ENCODE measurements around the gene ZNF319.
A peak's percentile ranks its signal among the peaks of the same experiment; 100 is the strongest.
"Not testable (repeated sequence)": the region's sequence is repeated elsewhere in the genome, so short reads cannot be mapped to it uniquely, and the experiment has no call there.

The ZNF319 gene

DNA sequence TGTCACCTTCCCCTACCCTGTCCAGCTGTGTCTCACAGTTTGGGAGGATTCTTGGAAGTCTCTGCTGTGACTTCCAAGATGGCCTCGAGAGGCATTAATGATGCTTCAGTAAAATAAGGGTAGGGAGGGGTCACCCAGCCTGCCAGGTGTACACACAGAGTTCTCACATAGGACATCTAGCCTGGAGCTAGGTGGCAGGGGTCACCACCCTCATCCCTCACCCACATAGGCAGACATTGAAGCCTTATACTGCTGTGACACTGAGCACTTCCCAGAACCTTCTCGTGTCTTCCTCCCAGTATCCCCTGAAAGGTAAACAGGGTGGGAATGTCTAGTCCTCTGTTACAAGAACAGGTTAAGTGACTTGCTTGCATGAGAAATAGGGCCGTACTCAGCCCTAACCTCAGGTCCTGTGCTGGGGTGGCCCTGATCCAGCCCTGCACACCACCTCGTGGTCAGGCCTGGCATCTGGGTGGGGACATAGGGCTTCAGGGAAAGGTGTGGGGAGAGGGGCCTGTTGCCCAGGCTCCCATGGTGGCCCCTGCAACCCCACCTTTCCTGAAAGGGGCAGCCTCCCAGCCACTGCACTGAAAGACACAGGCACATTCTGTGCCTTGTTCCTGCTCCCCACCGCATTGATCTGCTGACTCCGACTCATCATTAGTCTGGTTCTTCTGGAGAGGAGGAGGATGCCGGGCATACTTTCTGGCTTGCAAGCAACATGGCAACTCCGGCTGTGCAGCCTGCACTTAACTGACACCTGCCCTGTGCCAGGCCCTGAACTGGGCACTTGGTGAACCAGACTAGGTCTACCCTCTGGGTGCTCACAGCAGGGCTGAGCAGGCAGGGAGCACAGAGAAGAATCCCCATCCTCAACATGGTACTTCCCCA is 21.4 kb upstream of the ZNF319 start:
- DNase-seq (ENCODE audit: low read depth), result no peak

DNA sequence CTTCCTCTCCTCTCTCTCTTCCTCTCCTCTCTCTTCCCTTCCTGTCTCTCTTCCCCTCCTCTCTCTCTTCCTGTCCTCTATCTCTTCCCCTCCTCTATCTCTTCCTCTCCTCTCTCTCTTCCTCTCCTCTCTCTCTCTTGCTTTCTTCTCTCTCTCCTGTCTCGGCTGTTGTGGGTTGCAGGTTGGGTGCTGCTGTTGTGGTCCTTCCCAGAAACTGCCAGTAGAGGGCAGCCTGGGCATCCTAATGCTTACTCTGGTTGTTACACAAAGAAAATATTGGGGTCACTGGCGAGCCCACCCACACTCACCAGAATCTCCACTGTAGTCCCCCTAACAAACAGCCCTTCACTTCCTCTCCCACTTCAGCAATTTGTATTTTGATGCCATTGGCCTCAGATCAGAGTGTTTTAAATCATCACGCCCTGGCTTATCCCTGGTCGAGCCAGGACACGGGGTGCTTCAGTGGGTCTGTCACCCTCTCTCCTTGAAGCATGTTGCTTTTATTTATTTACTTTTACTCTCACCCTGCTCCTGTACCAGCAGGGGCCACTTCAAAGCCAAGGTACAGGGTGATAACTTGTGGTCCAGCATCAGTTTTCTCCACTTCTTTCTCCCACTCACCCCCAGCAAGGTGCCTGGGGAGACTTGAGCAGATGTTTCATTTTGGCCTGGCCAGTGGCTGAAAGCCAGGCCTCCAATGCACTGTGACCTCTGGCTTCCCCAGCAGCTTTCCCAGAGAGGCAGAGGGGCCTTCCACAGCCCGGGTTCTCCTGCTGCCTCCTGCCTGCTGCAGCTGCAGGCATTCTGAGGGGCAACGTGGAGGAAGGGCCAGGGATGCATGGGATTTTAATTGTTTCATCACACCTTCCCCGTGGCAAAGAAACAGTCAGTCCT is 20.4 kb upstream of the ZNF319 start:
- DNase-seq (ENCODE audit: low read depth), result peak; percentile 40

DNA sequence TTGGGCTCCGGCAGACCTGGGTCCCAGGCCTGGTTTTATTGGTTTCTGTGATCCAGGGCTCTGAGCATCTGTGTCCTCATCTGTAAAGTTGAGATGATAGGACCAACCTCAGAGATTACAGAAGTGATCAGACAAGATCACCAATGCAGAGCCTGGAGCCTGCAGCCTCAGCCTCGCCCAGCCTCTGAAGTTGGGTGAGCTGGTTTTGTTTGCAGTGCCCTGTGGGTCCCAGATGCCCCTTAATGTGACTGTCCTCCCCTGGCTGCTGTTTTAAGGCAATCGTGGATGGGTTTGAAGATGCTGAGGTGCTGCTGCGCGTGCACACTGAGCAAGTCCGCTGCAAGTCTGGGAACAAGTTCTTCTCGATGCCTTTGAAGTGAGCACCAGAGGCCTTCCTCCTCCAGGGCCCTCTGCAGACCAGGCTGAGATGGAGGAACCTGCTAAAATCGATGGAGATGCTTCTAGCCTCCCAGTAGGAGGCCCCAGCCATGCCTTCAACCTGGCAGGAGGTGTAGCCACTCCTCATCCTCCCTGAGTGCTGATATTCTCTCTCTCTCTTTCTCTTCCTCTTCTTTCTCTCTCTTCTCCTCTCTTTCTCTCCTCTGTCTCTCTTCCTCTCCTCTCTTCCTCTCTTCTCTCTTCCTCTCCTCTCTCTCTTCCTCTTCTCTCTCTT is 19.5 kb upstream of the ZNF319 start:
- no peak for DNase-seq (ENCODE audit: low read depth)

DNA sequence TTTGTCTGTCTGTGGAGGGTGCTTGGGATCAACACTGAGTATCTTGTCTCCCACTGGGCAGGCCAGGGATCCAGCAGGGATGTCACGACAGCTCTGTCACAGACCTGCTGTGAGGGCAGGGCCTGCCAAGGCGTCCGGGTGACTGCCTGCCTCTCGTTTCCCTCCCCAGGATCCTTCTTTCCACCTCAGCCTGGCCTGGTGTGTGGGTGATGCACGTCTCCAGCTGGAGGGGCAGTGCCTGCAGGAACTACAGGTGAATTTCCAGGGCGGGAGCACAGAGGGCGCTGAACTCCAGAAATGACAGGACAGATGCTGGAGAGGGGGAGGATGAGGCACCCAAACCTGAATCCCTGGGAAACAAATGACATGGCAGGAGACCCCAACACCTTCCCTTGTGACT is 18.3 kb upstream of the ZNF319 start:
- no peak for DNase-seq (ENCODE audit: low read depth)

DNA sequence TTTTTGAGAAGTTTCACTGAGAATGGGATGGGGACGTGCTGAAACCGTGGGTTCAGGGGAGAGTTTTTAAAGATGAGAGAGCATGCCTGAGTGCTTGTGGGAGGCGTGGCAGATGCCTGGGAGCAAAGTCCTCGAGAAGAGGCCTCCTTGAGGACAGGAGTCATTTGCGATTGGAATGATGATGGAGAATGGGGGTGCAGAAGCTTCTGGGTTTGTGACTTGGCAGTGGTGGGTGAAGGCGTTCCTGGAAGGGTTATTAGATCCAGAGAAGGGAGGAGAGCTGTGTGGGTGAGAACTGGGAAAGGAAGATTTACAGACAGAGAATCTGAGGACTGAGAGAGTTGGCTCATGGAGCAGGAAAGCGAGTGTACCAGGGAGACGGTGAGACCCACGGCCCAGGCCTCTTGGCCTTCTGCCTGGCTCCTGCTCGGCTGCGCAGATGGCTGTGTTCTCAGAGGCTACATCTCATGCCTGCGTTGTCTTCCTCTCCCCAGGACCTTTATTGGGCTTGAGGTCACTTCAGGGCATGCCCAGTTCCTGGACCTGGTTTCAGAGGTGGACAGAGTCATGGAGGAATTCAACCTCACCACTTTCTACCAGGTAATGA is 16.5 kb upstream of the ZNF319 start:
- DNase-seq (ENCODE audit: low read depth), result no peak

DNA sequence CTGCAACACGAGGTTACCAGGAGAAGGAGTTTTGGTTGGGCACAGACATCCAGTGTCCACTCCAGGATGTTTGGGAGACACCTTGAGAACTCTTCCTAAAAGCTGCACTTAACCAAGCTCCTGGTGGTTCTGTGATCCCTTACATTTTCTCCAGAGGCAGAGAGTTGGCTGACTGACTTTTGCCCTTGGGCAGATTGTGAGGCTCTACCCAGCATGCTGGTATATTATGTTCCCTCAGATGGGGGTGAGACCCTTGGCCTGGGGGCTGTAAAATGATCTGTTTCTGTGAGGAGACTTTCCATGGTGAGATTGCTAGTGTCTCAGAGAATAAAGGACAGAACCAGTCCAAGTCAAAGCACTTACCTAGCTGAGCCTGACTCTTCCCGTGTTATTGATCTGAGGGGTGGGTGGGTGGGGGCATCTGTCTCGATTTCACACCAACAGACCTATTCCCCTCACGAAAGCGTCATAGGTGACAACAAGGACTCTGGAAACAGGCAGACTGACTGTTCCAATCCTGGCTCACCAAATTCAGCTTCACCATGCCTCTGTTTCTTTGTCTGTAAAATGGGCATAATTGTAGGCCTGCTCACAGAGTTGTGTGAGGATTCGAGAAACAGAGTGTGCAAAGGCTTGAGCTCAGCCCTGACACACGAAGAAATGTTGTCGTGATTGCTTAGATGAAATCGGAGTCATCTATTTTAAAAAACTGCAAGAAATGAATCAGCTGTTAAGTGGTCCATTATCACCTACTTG is 12.9 kb upstream of the ZNF319 start:
- DNase-seq (ENCODE audit: low read depth), result no peak

DNA sequence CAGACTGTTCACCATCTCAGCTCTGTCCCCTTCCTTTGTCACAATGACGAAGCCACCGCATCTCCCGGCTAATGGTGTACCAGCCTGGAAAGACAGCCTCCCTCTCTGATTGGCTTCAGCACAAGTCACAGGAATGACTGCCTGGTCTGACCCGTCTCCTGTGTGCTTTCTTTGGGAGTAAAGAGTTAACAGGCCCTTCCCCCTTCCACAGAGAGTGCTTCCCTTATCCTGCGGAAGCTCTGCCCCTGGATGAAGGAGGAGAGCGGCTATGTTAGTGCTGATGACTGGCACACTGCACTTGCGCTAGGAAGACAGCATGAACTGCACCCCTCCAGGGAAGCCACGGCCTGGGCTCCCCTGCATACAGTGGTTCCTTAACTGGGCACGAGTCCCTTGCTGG is 12.0 kb upstream of the ZNF319 start:
- no peak for DNase-seq (ENCODE audit: low read depth)

DNA sequence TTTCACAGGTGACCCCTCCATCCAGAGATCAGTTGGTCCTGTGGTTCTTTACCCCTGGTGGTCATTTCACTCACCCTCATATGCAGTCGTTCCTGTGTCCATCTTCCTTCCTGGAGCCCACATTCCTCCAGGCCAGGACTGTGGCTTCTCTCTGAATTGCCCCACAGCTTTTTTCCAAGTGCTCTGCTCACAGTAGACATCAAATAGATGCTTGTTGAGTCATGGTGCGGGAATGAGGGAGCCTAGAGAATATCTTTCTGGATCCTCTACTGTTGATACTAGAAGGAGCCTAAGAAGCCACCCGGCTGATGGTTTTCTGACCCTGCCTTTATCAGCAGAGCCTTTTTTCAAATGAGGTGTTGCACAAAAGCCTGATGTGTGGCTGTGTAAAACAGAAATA is 11.2 kb upstream of the ZNF319 start:
- DNase-seq (ENCODE audit: low read depth), result no peak

DNA sequence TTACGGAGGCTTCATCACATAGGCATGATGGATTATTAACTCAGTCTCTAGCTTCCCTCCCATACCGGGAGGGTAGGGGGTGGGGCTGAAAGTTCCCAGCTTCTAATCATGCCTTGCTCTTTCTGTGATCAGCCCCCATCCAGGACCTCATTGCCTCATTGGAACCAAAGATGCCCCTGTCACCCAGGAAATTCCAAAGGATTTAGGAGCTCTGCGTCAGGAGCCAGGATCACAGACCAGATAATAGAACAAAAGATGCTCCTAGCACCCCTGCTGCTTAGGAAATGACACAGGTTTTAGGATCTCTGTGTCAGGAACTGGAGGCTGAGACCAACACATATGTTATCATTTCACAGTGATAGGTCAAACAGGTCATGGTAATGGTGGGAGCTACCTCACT is 10.4 kb upstream of the ZNF319 start:
- DNase-seq (ENCODE audit: low read depth), result no peak

DNA sequence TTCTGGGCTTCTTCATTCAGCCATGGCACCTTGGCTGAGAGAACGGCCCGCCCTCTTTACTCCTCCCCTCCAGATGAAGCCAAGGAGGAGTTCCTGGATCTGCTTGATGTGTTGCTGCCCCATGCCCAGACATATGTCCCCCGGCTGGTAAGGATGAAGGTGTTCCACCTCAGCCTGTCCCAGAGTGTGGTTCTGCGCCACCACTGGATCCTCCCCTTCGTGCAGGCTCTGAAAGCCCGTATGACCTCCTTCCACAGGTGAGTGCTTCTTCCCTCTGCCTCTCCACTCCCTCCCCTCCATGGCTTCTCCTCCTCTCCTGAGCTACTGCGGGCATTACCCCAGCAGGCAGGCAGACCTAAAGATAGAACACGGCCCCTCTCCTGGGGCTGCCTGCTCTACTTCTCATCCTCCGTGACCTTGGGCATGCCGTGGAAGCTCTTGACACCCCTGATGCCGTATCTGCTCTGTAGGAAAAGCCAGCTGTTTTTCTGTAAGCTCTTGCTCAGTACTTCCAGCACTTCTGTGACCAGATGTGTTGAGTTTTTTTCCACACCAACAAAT is 9.5 kb upstream of the ZNF319 start:
- no peak for DNase-seq (ENCODE audit: low read depth)

DNA sequence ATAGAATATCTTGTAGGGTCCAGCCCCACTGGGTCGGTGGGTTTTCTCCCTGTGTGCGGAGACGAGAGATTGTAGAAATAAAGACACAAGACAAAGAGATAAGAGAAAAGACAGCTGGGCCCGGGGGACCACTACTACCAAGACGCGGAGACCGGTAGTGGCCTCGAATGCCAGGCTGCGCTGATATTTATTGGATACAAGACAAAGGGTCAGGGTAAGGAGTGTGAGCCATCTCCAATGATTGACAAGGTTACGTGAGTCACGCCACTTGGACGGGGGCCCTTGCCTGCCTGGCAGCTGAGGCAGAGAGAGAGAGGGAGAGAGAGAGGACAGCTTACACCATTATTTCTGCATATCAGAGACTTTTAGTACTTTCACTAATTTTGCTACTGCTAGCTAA is 4.3 kb upstream of the ZNF319 start:
- DNase-seq (ENCODE audit: low read depth), result not testable (repeated sequence)

DNA sequence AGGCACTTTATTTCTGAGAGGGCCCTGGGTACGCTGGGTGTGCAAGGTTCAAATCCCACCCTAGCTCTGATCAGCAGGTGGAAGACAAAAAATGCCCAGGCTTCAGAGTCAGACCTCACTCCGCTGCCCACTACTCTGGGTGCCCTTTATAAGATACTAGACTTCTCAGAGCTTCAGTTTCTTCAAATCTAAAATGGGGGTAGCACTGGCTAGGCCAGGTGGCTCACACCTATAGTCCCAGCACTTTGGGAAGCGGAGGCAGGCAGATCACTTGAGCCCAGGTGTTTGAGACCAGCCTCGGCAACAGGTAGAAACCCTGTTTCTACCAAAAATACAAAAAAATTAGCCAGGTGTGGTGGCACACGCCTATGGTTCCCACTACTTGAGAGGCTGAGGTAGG is 2.5 kb upstream of the ZNF319 start:
- DNase-seq (ENCODE audit: low read depth), result no peak

DNA sequence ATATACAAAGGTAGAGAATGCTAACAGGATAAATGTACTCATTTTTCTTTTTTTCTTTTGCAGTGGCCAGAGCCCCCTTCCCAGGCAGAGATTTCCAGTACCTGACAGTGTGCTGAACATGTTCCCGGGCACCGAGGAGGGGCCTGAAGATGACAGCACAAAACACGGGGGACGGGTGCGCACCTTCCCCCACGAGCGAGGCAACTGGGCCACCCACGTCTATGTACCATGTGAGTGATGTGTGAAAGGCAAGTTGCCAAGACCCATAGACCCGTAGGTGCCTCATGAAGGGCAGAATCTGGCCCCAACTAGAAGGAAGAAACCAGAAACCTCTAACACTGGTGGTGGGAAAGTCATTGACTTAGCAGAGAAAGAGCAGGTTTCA is 1.9 kb upstream of the ZNF319 start:
- DNase-seq (ENCODE audit: low read depth), result no peak

DNA sequence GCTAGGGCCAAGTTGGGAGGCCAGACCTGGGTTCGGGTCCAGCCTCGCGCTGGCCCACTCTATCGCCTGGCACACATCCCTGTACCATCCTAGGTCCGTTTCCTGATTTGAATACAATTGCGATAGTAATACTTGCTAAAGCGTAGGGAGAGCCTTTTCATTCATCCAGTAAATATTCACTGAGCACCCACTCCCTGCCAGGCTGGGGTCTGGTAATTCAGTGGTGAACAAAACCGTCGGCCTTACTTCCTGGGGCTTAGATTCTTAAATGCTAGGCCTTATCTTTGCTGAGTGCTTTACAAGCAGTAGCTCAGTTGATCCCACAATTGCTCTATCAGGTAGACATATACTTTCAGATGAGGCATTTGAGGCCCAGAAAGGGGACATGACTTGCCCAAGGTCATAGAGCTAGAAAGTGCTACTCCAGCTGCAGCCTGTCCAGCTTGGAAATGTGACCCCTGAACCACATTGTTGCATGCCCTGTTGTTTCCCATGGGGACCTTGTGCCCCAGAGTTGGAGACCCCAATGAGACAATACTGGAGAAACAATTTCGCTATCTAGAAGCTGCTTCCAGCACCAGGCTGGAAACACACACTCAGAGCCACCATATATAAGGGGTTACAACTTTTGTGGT is 1.4 kb upstream of the ZNF319 start:
- DNase-seq (ENCODE audit: low read depth), result no peak

DNA sequence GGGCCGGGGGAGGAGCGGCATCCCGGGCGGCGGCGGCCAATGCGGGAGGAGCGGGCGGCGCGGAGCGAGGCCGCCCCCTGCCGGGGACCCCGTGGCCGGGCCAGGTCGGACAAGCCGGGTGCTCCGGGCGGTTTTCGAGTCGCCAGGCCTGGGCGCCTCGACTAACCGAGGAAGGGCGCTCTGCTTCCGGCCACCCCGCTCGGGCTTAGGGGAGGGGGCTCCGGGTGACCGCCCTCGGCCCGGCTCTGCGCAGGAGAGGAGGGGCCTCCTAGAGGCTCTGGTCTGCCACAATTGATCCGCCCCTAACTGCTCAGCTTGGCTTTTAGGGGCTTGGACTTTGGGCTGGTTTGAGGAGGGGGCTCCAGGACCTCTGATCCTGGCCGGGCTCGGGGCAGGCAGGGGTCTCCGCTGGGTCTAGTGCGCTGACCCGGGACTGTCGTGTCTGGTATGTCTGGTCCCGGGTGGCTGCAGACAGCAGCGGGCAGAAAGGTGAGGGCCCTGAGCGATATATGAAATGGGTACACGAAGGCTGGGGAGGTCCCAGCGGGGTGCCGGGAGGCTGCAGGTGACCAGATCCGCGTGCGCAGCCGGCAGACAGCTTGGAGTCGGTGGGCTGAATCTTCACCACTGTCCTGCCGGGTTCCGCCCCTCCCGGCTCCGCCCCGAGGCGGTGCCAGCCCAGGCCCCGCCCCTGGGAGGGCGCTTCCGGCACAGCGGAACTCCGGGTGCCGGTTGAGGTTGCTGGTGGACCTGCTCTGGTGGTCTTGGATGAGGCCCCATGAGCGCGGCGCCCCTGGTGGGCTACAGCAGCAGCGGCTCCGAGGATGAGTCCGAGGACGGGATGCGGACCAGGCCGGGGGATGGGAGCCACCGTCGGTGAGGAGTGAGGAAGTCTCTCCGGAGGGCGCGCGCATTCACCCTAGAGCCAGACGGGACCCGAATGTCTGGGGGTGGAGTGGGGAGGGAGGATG is 519 bp upstream of the ZNF319 start, which contains the start of gene USB1:
USB1 (plus strand) TSS at position 702 of the 971 bp plus-strand sequence; CDS start at position 779, 77 bp downstream.
- peak; percentile 61 for DNase-seq (ENCODE audit: low read depth)

DNA sequence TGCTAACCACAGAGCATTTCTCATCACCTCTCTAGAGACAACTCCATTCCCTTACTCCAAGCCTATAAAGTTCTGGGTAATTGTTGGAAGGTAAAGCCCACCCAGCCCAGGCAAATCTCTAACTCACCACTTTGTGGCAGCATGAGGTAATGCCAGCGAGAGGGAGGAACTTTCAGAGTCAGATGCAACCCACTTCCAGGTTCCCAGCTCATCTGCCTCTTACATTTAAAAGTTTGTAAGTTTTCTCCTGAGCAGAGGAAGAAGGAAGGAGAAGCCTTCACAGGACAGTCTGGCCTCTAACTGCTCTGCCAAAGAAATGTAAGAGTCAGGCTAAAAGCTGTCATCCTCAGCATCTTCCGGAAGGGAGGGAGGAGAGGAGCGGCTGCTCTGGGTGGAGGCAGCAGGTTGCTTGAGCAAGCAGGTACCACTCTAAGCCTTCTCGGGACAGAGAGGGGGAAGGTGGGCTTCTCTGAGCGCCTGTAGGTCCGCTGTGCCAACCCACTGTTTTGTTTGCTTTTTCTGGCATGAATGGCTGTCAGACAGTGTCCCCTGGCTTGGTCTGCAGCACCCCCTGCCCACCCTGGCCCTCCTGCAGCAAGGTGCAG is 1.0 kb downstream of the ZNF319 start:
- DNase-seq (ENCODE audit: low read depth), result no peak

DNA sequence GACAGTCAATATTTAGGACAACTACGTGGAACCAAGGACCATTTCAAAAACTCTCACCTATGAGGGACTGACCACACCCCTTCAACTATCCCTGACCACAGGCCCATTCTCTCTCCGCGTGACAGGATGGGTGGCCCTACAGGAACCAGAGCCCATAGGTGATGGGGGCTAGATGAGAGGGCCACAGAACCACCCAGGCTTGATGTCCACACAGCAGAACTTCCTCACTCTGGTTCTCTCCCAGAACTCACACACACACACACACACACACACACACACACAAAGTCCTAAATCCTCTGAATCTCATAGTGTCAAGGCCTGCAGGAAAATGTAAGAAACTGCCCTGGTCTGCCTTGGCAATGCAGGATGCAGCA is 1.5 kb downstream of the ZNF319 start:
- DNase-seq (ENCODE audit: low read depth), result no peak

DNA sequence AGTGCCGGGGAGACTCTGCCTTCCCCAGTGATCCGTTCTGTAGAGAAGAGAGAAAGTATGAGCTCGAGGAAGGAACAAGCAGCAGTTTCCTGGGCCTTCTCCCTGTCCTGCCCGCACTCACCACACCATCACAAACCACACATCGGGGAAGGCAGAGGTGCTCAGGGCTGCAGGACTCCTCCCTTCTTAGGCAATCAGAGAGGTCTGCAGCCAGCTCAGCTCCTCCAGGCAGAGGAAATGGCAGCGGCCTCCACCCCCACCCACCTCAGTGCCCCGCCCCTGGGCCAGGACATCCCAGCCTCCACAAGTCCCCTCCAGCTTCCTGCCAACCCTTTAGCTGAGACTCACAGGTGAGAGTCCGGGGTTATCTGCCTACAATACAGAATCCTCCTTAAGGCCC is 2.0 kb downstream of the ZNF319 start:
- DNase-seq (ENCODE audit: low read depth), result peak; percentile 28

Measured in stimulated activated CD8-positive, alpha-beta memory T cell treated with anti-CD3 and anti-CD28 coated beads, Interleukin-7, amount 100 ng/mL, for 24 hours (primary cell).